NCI-H2081 (cell line): ENCODE measurements around the gene PRKCA.
"Not testable (repeated sequence)": the region's sequence is repeated elsewhere in the genome, so short reads cannot be mapped to it uniquely, and the experiment has no call there.

Experiments
- DNase-seq, 2 experiments: peaks; one replicate each; lab custom pipeline; 2025; lab: John Stamatoyannopoulos, UW

PRKCA gene

GRCh38 chr17:66290101-66290722, 12.2 kb upstream of the PRKCA start:
- DNase-seq = peak; percentile 10 to 29

DNA sequence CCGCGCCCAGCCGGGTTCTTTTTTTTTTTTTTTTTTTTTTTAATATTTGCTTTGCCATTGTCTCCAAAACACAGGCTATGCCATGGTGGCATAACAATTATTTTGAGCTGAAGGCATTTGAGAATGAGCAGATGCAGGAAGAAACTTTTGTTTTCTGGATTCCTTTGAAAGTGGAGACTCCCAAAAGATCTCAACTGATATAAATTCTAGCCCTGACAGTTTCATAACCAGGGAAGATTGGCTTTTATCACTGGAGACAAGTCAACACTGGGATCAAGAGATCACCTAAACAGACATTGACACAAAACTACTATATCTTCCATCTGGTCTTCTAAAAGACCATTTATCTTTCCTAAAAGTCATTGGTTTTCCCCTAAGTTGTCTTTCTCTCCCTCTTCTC, 10.1 kb upstream of the PRKCA start:
- DNase-seq = no peak

DNA sequence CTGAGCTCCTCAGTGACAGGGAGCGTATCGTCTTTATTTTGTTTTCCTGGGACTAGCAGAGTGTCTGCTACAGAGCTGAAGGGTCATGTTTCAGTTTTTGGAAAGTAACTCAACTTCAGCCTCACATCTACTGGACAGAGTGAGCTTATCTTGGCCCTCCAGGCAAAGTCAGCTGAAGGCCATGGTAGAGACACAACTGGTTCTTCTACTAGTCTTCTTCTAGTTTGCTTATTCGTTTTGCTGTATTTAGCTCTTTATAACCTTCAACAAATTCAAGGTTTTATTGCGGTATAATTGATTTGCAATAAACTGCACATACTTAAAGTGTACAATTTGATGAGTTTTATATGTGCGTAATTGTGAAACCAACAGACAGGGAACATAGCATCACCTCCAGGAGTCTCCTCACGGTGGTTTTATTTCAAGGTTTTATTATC, 6.1 kb upstream of the PRKCA start:
- DNase-seq = no peak

DNA sequence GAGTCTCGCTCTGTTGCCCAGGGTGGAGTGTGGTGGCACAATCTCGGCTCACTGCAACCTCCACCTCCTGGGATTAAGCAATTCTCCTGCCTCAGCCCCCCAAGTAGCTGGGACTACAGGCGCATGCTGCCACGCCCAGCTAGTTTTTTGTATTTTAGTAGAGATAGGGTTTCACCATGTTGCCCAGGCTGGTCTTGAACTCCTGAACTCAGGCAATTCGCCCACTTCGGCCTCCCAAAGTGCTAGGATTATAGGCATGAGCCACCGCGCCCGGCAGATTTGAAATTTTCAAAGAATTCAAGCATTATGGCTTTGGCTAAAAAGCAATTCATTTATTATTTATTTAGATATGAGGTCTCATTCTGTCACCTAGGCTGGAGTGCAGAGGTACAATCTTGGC, 5.0 kb upstream of the PRKCA start:
- not testable (repeated sequence) for DNase-seq

GRCh38 chr17:66299711-66300110, 2.7 kb upstream of the PRKCA start:
- no peak for DNase-seq

GRCh38 chr17:66300956-66301355, 1.5 kb upstream of the PRKCA start:
- DNase-seq = no peak

DNA sequence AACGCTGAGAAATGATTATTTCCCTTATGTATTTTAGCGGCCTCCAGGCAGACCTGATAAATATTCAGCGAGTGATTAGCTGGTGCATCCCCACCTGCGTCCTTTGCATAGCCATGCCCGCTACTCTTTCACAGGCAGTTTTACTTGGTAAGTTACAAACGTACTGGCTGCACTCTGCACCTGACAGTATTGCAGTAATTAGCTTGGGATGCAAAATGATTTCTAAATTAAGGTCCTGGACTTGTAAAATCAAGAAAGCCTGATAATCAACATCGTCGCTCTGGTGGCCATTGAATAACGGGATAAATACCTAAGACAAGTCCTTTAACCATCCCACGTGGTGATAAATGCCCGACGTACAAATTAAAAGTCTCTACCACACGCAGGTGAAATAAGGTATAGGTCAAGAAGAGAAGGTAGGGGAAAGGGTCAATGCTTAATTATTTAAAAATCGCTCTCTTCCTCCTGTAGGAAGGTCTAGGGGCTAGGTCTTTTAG, 998 bp upstream of the PRKCA start:
- DNase-seq = no peak

- DNase-seq = peak; percentile 68
Measured at GRCh38 chr17:66302761-66303626, 581 bp downstream of the PRKCA start.

DNA sequence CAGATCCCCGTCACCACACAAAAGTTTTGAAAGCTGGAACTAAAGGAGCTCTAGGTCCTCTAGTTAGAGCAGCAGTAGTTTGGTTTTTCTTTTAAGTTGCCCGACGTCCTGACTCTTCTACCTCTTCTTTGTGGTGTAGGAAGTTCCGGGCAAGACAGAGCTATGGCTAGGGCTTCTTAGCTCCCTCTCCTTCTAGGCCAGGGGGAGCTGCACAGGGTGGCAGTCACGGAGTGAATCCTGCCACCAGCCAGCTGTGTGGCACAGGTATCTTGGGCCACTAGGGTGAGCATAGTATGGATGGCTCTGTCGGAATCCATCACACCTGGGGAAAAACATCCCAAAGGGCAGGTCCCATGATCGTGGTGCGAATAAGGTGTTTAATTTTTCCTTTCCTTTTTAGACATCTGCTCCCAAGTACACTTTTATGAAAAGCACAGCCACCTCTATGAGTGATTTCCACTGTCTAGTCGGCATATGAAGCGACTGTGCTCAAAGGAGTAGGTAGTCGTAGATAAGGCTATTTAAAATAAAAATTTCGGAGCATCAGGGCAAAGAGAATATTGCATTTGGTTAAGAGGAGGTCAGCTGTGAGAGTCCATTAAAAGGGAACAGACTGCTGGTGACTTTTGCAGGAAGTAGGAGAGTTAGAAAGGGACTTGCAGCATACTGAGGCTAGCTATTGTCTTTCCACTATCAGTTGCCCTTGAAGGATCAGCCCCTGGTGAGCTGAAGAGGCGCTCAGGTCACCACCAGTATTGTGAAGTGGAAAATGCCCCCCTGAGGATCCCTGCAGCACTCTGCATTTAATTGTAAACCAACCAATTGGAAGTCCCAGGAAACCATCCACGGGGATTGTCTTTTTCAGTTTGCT, 2.1 kb downstream of the PRKCA start:
- peak; percentile 24 to 59 for DNase-seq

GRCh38 chr17:66306446-66306845, 4.0 kb downstream of the PRKCA start:
- no peak for DNase-seq

GRCh38 chr17:66307257-66307656, 4.8 kb downstream of the PRKCA start:
- no peak for DNase-seq

DNA sequence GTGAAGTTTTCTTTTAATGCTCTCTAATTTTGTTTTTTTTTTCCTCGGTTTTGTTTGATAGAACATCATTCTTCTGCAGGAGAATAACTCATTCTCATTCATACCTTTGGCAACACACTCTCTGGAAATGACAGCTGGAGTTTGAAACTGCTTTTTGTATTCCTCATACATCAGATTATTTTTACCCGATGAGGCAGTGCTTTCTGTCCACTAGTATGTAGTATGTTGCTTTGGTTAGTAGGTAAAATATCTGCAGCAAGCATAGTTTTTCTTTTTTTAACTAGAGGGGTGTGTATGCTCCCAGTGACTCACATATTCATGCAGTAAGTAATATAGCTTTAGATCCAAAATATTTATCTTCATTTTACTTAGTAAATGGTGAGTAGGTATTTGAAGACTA, 6.4 kb downstream of the PRKCA start:
- no peak for DNase-seq

GRCh38 chr17:66309793-66310192, 7.4 kb downstream of the PRKCA start:
- DNase-seq = no peak

GRCh38 chr17:66310528-66311148, 8.2 kb downstream of the PRKCA start:
- no peak for DNase-seq

- DNase-seq = no peak
Measured at GRCh38 chr17:66312912-66313311, 10.5 kb downstream of the PRKCA start.

DNA sequence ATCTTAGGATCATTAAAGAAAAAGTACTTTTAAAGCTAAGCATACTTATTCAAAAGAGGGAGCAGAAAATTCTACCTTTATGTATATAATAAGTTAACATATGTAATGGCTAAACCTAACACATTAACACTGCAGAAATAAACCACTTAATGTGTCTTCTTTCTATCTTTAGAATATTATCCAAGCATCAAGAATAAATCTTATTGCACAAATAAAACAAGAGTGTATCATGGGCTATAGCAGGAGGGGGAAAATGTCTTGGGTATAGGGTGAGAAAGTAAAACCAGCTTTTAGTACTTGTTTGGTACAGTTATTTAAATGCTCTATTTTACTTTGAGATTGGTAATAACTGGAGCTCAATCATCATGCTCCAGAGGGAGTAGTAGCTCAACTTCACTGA, 10.9 kb downstream of the PRKCA start:
- DNase-seq = no peak

GRCh38 chr17:66313995-66314659, 11.7 kb downstream of the PRKCA start:
- no peak for DNase-seq

GRCh38 chr17:66317629-66318028, 15.2 kb downstream of the PRKCA start:
- no peak for DNase-seq

DNA sequence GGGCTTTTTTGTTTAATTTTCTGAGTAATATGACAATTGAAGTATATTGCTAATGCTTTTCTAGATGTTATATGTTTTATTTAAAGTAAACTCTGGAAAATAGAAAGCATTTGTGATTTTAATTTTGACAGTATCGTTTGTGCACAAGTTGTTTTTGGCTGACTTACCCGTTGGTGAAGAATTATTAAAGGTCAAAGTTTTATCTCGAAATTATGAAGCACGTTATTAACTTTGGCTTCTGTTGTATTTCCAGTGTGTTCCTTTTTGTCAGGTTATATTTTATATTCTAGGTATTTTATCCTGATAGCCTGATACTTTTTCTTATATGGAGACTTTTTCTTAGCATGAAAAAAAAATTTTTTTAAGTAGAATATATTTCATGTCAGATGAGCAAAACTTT, 16.8 kb downstream of the PRKCA start:
- no peak for DNase-seq

DNA sequence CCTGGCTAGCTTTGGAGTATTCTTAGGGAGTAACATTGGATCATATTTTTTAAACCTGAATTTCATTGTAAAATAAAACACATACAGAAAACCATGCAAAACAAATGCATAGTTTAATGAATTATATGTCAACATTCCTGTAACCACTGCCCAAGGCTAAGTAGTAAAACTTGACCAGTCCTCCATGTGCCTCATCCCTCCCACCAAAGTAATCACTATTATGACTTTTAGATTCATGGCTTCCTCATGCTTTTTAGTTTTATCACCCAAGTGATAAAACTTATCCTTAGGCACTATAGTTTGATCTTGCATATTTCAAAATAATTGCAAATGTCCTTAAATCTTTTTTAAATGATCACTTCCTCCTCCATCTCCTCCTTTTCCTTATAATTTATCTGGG, 20.4 kb downstream of the PRKCA start:
- DNase-seq = no peak

GRCh38 chr17:66324381-66325004, 22.1 kb downstream of the PRKCA start:
- not testable (repeated sequence) for DNase-seq
